ENCODE data around the gene FAM241A. TPM values are rescaled to one million over a fixed set of nuclear protein-coding genes. Genes with fewer than 3 reads are reported as not detected.

FAM241A gene
- total and polyA plus RNA-seq, 2 of the 13 experiments (the other 11 are each of a cell fraction or from before 2014, with no cell fraction given), result 0.61 to 0.69 TPM

- TF ChIP-seq SRY (CRISPR knock-in tag; IDR thresholded peaks at IDR 0.05) (peak; percentile 86; the same call in 1 of the 2 replicates), POLR2AphosphoS5 (IDR thresholded peaks at IDR 0.05; ENCODE audit: low read depth, low read length) (peak; percentile 84), LCORL (IDR thresholded peaks at IDR 0.05) (no peak), LCORL (CRISPR knock-in tag; IDR thresholded peaks at IDR 0.05) (peak; percentile 63; the same call in 1 of the 2 replicates), ATRX (CRISPR knock-in tag; IDR thresholded peaks at IDR 0.05; ENCODE audit: borderline replicate concordance) (no peak), EP300 (IDR thresholded peaks at IDR 0.05; ENCODE audit: low read depth in 2 of 2, low read length in 2 of 2) (no peak), EP300 (CRISPR knock-in tag; IDR thresholded peaks at IDR 0.05; ENCODE audit: borderline replicate concordance) (no peak), NR2C2 (CRISPR knock-in tag; IDR thresholded peaks at IDR 0.05; ENCODE audit: borderline replicate concordance) (no peak), HMGA1 (CRISPR knock-in tag; conservative IDR thresholded peaks at IDR 0.05) (no peak), ZNF331 (CRISPR knock-in tag; IDR thresholded peaks at IDR 0.05) (no peak), KAT7 (CRISPR knock-in tag; IDR thresholded peaks at IDR 0.05; ENCODE audit: borderline replicate concordance) (0 out of 2 replicates have a peak, but pooled peaks have one; percentile 87), ARHGAP35 (CRISPR knock-in tag; IDR thresholded peaks at IDR 0.05; ENCODE audit: borderline replicate concordance) (peak; percentile 83; the same call in 1 of the 2 replicates), MED8 (CRISPR knock-in tag; IDR thresholded peaks at IDR 0.05; ENCODE audit: insufficient replicate concordance) (no peak), NFE2 (CRISPR knock-in tag; IDR thresholded peaks at IDR 0.05) (no peak), GTF3A (CRISPR knock-in tag; conservative IDR thresholded peaks at IDR 0.05) (peak; percentile 79; the same call in 1 of the 2 replicates), ZNF629 (CRISPR knock-in tag; conservative IDR thresholded peaks at IDR 0.05) (no peak), ZFP36L1 (CRISPR knock-in tag; IDR thresholded peaks at IDR 0.05) (peak; percentile 30), ZNF510 (CRISPR knock-in tag; IDR thresholded peaks at IDR 0.05; ENCODE audit: low read depth) (peak; percentile 50; the same call in 1 of the 2 replicates), RORA (CRISPR knock-in tag; IDR thresholded peaks at IDR 0.05) (no peak), AFF4 (CRISPR knock-in tag; IDR thresholded peaks at IDR 0.05) (peak; percentile 89; the same call in 1 of the 2 replicates), U2AF1 (optimal IDR thresholded peaks at IDR 0.05; ENCODE audit: low read depth, low read length) (no peak), FOXA3 (CRISPR knock-in tag; IDR thresholded peaks at IDR 0.05) (no peak), SRF (IDR thresholded peaks at IDR 0.05; ENCODE audit: low read depth, low read length) (no peak), KLF13 (CRISPR knock-in tag; IDR thresholded peaks at IDR 0.05) (no peak; the same call in 1 of the 2 replicates), DR1 (CRISPR knock-in tag; IDR thresholded peaks at IDR 0.05) (peak; percentile 24)
Measured at GRCh38 chr4:112231779-112232713, 86.8 kb downstream of the FAM241A start, which contains the start of gene AP1AR (continued).

Data from HepG2 (cell line).